GM12872 (cell line): Measurements from ENCODE around the gene PTH2.
A peak's percentile ranks its signal among the peaks of the same experiment; 100 is the strongest.

ENCODE experiments used
- CTCF ChIP-seq: IDR thresholded peaks from 3 replicates; pipeline ENCODE4 v1.5.1; 2011; ENCODE audit warnings: low read depth, mild to moderate bottlenecking, low read length, moderate library complexity; ENCODE audit not compliant: insufficient read depth

Gene PTH2

DNA sequence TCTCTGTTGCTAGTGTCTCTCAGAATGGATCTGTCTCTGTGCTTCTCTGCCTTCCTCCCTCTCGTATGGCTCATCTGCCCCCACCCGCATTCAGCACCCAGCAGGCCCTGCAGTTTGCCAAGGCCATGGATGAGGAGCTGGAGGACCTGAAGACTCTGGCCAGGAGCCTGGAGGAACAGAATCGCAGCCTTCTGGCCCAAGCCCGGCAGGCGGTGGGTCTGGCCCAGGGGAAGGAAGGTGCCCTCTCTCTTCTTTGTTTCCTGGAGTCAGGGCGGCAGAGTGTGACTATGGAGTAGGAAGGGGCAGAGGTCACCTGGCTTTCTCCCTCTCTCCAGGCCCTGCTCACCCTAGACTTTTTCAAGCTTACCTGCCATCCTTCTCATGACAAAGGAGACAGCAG, 24.3 kb downstream of the PTH2 start:
- no peak for TF ChIP-seq CTCF

DNA sequence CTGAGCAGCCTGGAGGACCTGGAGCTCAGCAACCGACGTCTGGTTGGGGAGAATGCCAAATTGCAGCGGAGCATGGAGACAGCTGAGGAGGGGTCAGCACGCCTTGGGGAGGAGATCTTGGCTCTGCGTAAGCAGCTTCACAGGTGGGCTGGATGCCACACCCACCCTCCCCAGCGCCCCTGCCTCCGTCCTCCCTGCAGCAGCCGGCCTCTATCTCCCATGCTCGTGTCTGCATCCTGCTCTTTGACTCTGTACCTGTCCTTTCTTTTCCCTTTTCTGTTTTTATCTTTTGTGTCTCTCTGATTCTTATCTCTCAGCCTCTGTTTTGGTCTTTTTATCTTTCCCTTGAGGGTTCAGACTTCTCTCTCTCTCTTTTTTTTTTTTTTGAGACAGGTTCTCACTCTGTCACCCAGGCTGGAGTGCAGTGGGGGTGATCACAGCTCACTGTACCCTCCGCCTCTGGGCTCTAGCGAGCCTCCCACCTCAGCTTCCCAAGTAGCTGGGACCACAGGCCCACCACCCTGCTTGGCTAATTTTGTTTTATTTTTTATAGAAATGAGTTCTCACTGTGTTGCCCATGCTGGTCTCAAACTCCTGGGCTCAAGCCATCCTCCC, 25.1 kb downstream of the PTH2 start:
- no peak for TF ChIP-seq CTCF

- no peak for TF ChIP-seq CTCF
Measured at GRCh38 chr19:49396738-49397505, 26.3 kb downstream of the PTH2 start.

DNA sequence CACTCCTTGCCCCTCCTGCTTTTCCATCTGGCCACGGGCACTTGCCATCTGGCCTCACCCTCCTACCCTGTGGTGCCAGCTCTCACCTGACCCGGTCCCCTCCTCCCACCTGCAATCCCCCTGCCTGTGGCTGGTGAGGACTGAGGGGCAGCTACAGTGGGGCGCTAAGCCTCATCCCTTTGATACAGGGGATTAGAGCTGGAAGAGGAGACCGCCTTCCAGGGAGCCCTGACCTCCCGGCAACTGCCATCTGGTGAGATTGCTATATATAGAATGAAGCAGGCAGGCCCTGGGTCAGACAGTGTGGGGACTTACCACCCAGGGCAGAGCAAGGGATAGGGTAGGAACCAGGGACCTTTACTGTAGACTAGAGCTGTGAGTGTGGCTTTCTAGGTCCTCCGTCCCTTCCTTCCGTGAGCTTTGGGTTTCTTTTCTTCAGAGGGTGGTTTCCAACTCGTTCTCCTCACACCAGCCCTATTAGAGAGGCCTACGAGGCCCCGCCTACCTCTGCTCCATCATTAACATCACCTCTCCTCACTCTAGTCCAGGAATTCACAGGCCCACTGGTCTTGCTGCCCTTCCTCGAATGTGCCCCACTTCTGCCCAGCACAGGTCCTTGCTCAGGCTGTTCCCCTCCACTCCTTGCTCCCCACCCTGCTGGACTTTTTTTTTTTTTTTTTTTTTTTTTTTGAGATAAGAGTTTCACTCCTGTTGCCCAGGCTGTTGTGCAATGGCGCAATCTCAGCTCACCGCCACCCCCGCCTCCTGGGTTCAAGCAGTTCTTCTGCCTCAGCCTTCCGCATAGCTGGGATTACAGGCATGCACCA, 27.4 kb downstream of the PTH2 start:
- no peak for TF ChIP-seq CTCF

- TF ChIP-seq CTCF, result no peak
Measured at GRCh38 chr19:49393881-49394280, 29.4 kb downstream of the PTH2 start.

DNA sequence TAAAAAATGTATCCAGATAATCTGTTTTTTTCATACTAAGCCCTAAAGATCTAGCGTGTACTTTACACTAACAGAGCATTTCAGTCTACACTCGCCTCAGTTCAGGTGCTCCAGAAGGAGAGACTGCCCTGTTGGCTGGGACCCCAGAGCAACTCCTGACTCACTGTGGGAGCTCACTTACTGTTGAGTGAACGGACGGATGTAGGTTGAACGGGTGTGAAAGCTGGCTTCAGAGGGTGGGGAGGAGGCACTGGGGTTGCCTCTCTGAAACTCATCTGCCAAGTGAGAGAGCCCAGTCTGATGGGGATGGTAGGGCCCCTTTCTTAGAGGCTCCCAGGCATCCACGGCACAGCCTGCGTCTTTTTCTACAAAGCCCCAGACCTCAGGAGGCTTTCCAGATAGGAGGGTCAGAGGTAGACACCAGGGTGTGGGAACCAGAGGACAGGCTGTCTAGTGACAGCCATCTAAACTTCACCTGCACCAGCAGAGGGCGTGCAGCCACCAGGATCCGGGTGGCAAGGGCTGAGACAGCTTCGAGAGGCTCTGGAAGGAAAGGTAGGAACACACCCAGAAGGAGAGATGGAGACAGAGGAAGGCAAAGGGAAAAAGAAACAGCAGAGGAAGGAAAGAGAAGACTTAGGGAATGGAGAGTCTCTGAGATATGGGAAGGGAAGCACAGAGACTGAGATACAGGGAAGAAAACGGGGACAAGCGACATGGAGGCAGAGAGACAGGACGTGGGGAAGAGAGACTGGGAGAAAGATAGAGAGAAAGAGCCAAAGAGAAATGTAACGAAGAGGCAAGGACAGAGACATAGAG, 31.5 kb downstream of the PTH2 start:
- TF ChIP-seq CTCF, result peak; percentile 89

DNA sequence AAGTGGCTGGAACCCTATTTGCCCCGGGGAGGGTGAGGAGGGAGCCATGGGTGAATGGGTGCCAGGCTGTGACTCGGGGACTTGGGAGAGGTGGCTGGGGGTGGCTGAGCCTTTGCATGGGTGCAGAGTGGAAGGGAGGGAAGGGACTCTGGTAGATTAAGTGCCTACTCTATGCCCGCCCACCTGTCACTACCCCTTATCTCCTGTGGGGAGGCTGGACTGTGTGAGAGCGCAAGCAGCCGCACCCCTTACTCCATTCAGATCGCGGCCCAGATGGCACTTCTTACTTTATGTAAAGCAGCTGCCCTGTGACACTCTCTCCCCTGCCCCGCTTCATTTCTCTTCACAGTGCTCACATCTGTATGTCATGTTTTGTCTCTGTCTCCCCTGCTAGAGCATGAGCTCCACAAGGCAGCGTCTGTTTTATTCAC, 32.3 kb downstream of the PTH2 start:
- no peak for TF ChIP-seq CTCF
